PC-3 (cell line): ENCODE measurements around the gene TPTE2.

Source experiments
- CTCF ChIP-seq: fragments of 300-600 bp; sonication (generic); conservative IDR thresholded peaks from 2 replicates; pipeline ENCODE4 v1.5.1; 2017; ENCODE audit warnings: antibody characterized with exemption, low read depth, mild to moderate bottlenecking, low read length
- EZH2 ChIP-seq: fragments of 300-600 bp; sonication (generic); IDR thresholded peaks from one replicate; pipeline ENCODE4 v1.6.1; 2017; ENCODE audit warnings: antibody characterized with exemption, mild to moderate bottlenecking, low read length; ENCODE audit not compliant: unreplicated experiment

GRCh38 chr13:19604306-19604705, 43.0 kb upstream of the TPTE2 start:
- no peak for TF ChIP-seq CTCF
- no peak for TF ChIP-seq EZH2
